Measurements from ENCODE around the gene SNX7.

The SNX7 gene

GRCh38 chr1:98781906-98782305, 120.4 kb downstream of the SNX7 start:
- Mint-ChIP-seq H3K9me3 (peaks cover 13% of the 10 kb centered on the region), H3K36me3 (ENCODE audit: low read depth) (peaks cover 4% of the 10 kb centered on the region), H3K4me3 (no peak overlapping the region), H3K4me1 (ENCODE audit: low read depth) (no peaks in the 10 kb centered on the region), H3K27me3 (no peaks in the 10 kb centered on the region), H3K27ac (no peak overlapping the region)

GRCh38 chr1:98783821-98784220, 122.3 kb downstream of the SNX7 start:
- peaks cover 4% of the 10 kb centered on the region for H3K36me3 Mint-ChIP-seq (ENCODE audit: low read depth)
- H3K9me3 Mint-ChIP-seq = peaks cover 15% of the 10 kb centered on the region
- no peaks in the 10 kb centered on the region for H3K4me1 Mint-ChIP-seq (ENCODE audit: low read depth)
- H3K27ac Mint-ChIP-seq = no peak overlapping the region
- H3K4me3 Mint-ChIP-seq = no peak overlapping the region
- H3K27me3 Mint-ChIP-seq = no peaks in the 10 kb centered on the region

DNA sequence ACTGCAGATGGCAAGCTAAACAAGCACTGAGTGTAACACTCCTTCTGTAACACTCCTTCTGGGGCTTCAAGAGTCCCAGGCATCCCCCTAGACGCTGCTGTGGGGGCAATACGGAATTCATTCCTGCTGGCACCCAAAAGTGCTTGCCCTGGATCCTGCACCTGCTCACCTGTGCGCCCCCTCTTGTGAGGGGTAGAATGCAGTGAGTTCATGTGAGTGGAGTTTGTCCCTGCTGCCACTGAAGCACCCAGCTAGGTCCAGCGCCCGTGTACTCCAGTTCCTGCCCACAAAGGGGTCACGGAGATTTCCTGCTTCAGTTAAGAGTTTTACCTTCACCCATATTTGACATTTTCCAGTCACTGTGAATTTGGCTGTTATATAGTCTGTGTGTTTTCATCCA, 130.0 kb downstream of the SNX7 start:
- Mint-ChIP-seq H3K27ac (no peak overlapping the region), H3K4me1 (ENCODE audit: low read depth) (peaks cover 3% of the 10 kb centered on the region), H3K36me3 (ENCODE audit: low read depth) (no peaks in the 10 kb centered on the region), H3K27me3 (no peaks in the 10 kb centered on the region), H3K4me3 (no peak overlapping the region), H3K9me3 (peaks cover 6% of the 10 kb centered on the region)

- Mint-ChIP-seq H3K36me3 (ENCODE audit: low read depth) (no peaks in the 10 kb centered on the region), H3K4me1 (ENCODE audit: low read depth) (peaks cover 7% of the 10 kb centered on the region), H3K27ac (no peak overlapping the region), H3K27me3 (no peaks in the 10 kb centered on the region), H3K4me3 (no peak overlapping the region), H3K9me3 (no peaks in the 10 kb centered on the region)
Observed at GRCh38 chr1:98792123-98792522, 130.6 kb downstream of the SNX7 start.

DNA sequence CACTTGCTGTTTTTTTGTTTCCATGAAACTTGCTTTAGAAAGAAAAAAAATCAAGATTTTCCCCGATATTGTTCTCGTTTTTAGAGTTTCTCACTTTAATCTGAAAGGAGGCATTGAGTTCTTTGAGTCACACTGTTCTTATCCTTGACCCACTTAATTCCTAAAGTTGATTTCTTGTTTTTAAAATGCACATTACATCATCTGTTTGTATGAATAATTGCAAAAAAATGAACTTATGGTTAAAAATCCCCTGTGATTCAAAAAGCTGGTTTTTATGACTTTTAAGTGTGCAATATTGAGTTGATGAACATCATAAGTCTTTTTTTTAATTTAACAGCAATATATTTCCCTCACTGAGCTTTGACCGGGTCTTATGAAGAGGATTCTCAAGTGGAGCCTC, 131.6 kb downstream of the SNX7 start:
- no peaks in the 10 kb centered on the region for H3K36me3 Mint-ChIP-seq (ENCODE audit: low read depth)
- no peak overlapping the region for H3K4me3 Mint-ChIP-seq
- H3K27ac Mint-ChIP-seq = no peak overlapping the region
- no peaks in the 10 kb centered on the region for H3K9me3 Mint-ChIP-seq
- H3K27me3 Mint-ChIP-seq = no peaks in the 10 kb centered on the region
- peaks cover 18% of the 10 kb centered on the region for H3K4me1 Mint-ChIP-seq (ENCODE audit: low read depth)

DNA sequence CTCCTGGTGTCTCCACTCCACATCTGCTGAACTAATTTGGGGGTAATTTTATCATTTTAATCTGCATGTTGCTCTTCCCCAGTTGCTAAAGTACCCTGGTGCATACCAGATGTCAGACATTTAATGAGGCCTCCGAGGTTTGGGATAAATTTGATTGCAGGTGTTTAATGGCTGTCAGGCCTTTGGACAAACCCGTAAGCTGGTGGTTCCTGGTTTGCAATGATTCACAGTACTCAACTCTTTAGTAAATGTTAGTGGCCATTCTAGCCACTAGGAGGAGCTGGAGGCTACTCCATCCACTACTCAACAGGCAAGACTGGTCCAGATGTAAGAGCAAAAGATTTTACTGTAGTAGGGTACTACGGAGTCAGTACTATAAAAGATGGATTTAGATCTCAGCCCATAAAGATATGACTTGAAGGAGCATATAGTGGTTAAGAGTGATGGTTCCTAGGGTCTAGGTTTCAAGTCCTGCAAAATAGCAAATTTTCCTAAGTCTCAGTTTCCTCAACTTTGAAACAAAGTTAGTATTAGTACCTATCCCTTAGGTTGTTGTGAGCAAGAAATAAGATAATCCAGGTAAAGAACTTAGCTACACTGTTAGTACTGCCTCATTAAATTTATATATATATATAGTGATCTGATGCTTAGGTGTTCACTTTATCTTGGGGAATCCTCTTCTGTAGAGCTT, 132.8 kb downstream of the SNX7 start:
- H3K27ac Mint-ChIP-seq = no peak overlapping the region
- no peak overlapping the region for H3K4me3 Mint-ChIP-seq
- no peaks in the 10 kb centered on the region for H3K27me3 Mint-ChIP-seq

GRCh38 chr1:98796049-98796448, 134.5 kb downstream of the SNX7 start:
- H3K27ac Mint-ChIP-seq = no peak overlapping the region
- no peaks in the 10 kb centered on the region for H3K27me3 Mint-ChIP-seq
- H3K9me3 Mint-ChIP-seq = no peaks in the 10 kb centered on the region
- H3K36me3 Mint-ChIP-seq (ENCODE audit: low read depth) = no peaks in the 10 kb centered on the region
- no peak overlapping the region for H3K4me3 Mint-ChIP-seq
- H3K4me1 Mint-ChIP-seq (ENCODE audit: low read depth) = peaks cover 21% of the 10 kb centered on the region

More for the DNA sequence above, 132.8 kb downstream of the SNX7 start:
- no peaks in the 10 kb centered on the region for H3K9me3 Mint-ChIP-seq
- peaks cover 21% of the 10 kb centered on the region for H3K4me1 Mint-ChIP-seq (ENCODE audit: low read depth)
- H3K36me3 Mint-ChIP-seq (ENCODE audit: low read depth) = no peaks in the 10 kb centered on the region

DNA sequence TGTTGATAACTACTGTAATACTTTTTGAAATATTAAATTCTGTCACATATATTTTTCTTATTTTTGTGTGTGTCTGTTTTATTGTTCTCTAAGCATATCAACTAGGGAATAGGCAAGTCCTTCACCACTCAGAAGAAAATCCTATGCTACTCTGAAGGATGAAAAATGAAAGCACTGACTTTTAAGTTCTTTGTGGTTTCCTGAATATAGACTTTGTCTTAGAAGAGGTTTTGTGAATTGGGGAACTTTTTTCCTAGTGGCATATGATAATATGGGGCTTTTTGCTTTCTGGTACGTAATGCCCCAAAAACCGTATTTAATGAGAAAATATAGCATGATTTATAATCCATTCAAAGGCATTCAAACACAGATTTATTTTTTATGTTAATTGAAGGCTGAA, 136.0 kb downstream of the SNX7 start:
- peaks cover 21% of the 10 kb centered on the region for H3K4me1 Mint-ChIP-seq (ENCODE audit: low read depth)
- no peak overlapping the region for H3K4me3 Mint-ChIP-seq
- no peaks in the 10 kb centered on the region for H3K9me3 Mint-ChIP-seq
- no peaks in the 10 kb centered on the region for H3K27me3 Mint-ChIP-seq
- no peaks in the 10 kb centered on the region for H3K36me3 Mint-ChIP-seq (ENCODE audit: low read depth)
- H3K27ac Mint-ChIP-seq = no peak overlapping the region
